Esophagus muscularis mucosa (tissue), 3 donors: ENCODE data around the gene ATF4.

Source experiments
- CTCF ChIP-seq, 3 experiments: fragments of 200-600 bp in 2 of 3; fragments of 450-650 bp in 1 of 3; sonication (generic) in 2 of 3; IDR thresholded peaks; one replicate each; pipeline ENCODE4 v1.5.1; 2017 to 2019; ENCODE audit warnings: antibody characterized with exemption in 3 of 3, mild to moderate bottlenecking in 2 of 3, moderate library complexity in 1 of 3
- POLR2A ChIP-seq: fragments of 450-650 bp; IDR thresholded peaks from one replicate; pipeline ENCODE4 v1.6.1; 2017; ENCODE audit warnings: antibody characterized with exemption, moderate library complexity, mild to moderate bottlenecking, low read depth
- POLR2AphosphoS5 ChIP-seq, 2 donors: sonication (generic); formaldehyde crosslinking; IDR thresholded peaks; one replicate each; pipeline ENCODE4 v1.6.1; 2017; ENCODE audit warnings: antibody characterized with exemption in 2 of 2

GRCh38 chr22:39529487-39529851 is 9.1 kb downstream of the ATF4 start:
- TF ChIP-seq CTCF (IDR thresholded peaks at IDR 0.05) (peak in 1 of 3 experiments; percentile 11), POLR2A (no peak), POLR2AphosphoS5 (IDR thresholded peaks at IDR 0.05) (no peak)
